CD4-positive, CD25-positive, alpha-beta regulatory T cell (primary cell): ENCODE results near the gene TCAP. TPM values are rescaled to one million over a fixed set of nuclear protein-coding genes. Genes with fewer than 3 reads are reported as not detected.

Experiments
- ATAC-seq, 2 donors: fragments of 150-1000 bp; cut with Tn5 transposase; one replicate each; pipeline ENCODE4 v1.10.0; 2021; ENCODE audit warnings: low read depth in 2 of 2, moderate number of reproducible peaks in 2 of 2, moderate library complexity in 1 of 2
- DNase-seq, 3 donors: peaks; one replicate each; pipeline versions ENCODE4 v3.0.0 to v3.0.0-alpha.2; 2012 to 2022; ENCODE audit warnings: mixed read lengths in 1 of 3
- H3K27ac ChIP-seq: one replicate; pipeline ENCODE4 v1.7.0; 2013; ENCODE audit warnings: mild to moderate bottlenecking, low read length; ENCODE audit not compliant: insufficient read depth, poor library complexity, severe bottlenecking
- H3K27me3 ChIP-seq: one replicate; pipeline ENCODE4 v1.7.0; 2013; ENCODE audit warnings: low read length; ENCODE audit not compliant: control insufficient read depth, insufficient read depth
- H3K36me3 ChIP-seq: one replicate; pipeline ENCODE4 v1.7.0; 2013; ENCODE audit warnings: mild to moderate bottlenecking, low read length, moderate library complexity; ENCODE audit not compliant: control insufficient read depth, insufficient read depth
- H3K4me1 ChIP-seq: 2 replicates; pipeline ENCODE4 v1.7.0; 2013; ENCODE audit warnings: mild to moderate bottlenecking, low read length; ENCODE audit not compliant: insufficient read depth, control insufficient read depth, poor library complexity, severe bottlenecking
- H3K4me3 ChIP-seq: one replicate; pipeline ENCODE4 v1.7.0; 2013; ENCODE audit warnings: low read depth, mild to moderate bottlenecking, low read length, moderate library complexity
- H3K9me3 ChIP-seq, 2 experiments: 1 replicate in 1 of 2; 2 replicates in 1 of 2; pipeline ENCODE4 v1.7.0; 2013; ENCODE audit warnings: low read length in 2 of 2, mild to moderate bottlenecking in 1 of 2, moderate library complexity in 1 of 2; ENCODE audit not compliant: control insufficient read depth in 2 of 2
- H3K27ac Mint-ChIP-seq, 3 donors: one replicate each; pipeline ENCODE4 v1.8.0; 2020 to 2022; ENCODE audit warnings: mild to moderate bottlenecking in 3 of 3, mixed read lengths in 3 of 3, moderate library complexity in 2 of 3
- H3K27me3 Mint-ChIP-seq: one replicate; pipeline ENCODE4 v1.8.0; 2022; ENCODE audit warnings: mild to moderate bottlenecking, mixed read lengths
- H3K36me3 Mint-ChIP-seq: one replicate; pipeline ENCODE4 v1.8.0; 2020; ENCODE audit warnings: mixed read lengths
- H3K4me1 Mint-ChIP-seq, 4 donors: one replicate each; pipeline ENCODE4 v1.8.0; 2020 to 2022; ENCODE audit warnings: mixed read lengths in 4 of 4, mild to moderate bottlenecking in 1 of 4
- H3K4me3 Mint-ChIP-seq, 4 donors: one replicate each; pipeline ENCODE4 v1.8.0; 2020 to 2022; ENCODE audit warnings: mild to moderate bottlenecking in 4 of 4, mixed read lengths in 4 of 4, moderate library complexity in 3 of 4
- H3K9me3 Mint-ChIP-seq, 7 donors: one replicate each; pipeline ENCODE4 v1.8.0; 2020 to 2022; ENCODE audit warnings: mixed read lengths in 7 of 7, mild to moderate bottlenecking in 3 of 7, moderate library complexity in 2 of 7
- polyA plus RNA-seq, 4 donors: library from polyadenylated mRNA; unstranded; fragments of 300-500 nt; fragmentation: Illumina TruSeq; gene quantifications; one replicate each; pipeline ENCODE4 v1.2.3, GENCODE V29; 2021
- total RNA-seq: library from RNA; stranded (reverse); gene quantifications from one replicate; pipeline ENCODE4 v1.2.3, GENCODE V29; 2022

TCAP gene
- total and polyA plus RNA-seq, 5 donors from 2014 or later, result 0.07 to 3.4 TPM; not detected in 3

- DNase-seq (no peak), ATAC-seq (no peak)
- Mint-ChIP-seq H3K36me3 (no peaks in the 10 kb centered on the region), H3K9me3 (peaks cover 0 to 3% (median 0%) of the 10 kb centered on the region in 7 donors), H3K27ac (no peak overlapping the region), H3K27me3 (peaks cover 40% of the 10 kb centered on the region), H3K4me1 (peaks cover 6 to 57% (median 16%) of the 10 kb centered on the region in 4 donors), H3K4me3 (no peak overlapping the region)
- Histone ChIP-seq H3K27ac (no peak overlapping the region), H3K4me3 (no peak overlapping the region), H3K27me3 (peaks cover 8% of the 10 kb centered on the region), H3K4me1 (peaks cover 25% of the 10 kb centered on the region), H3K9me3 (no peaks in the 10 kb centered on the region), H3K36me3 (no peaks in the 10 kb centered on the region)
Measured at GRCh38 chr17:39703913-39704312, 38.8 kb downstream of the TCAP start.

- peaks cover 8% of the 10 kb centered on the region for H3K27me3 ChIP-seq
- Mint-ChIP-seq H3K9me3 (peaks cover 0 to 3% (median 0%) of the 10 kb centered on the region in 7 donors), H3K4me1 (peaks cover 6 to 55% (median 12%) of the 10 kb centered on the region in 4 donors), H3K27ac (peak overlapping the region in 2 of 3 donors; percentile 11 to 59), H3K27me3 (peaks cover 29% of the 10 kb centered on the region), H3K4me3 (no peak overlapping the region), H3K36me3 (no peaks in the 10 kb centered on the region)
- H3K4me1 ChIP-seq, result peaks cover 23% of the 10 kb centered on the region
- no peak for ATAC-seq
- H3K9me3 ChIP-seq, result no peaks in the 10 kb centered on the region
- DNase-seq, result no peak
- H3K36me3 ChIP-seq, result no peaks in the 10 kb centered on the region
- H3K27ac ChIP-seq, result no peak overlapping the region
- no peak overlapping the region for H3K4me3 ChIP-seq
Measured at GRCh38 chr17:39704821-39705551, 39.8 kb downstream of the TCAP start.

GRCh38 chr17:39705786-39706348 is 40.7 kb downstream of the TCAP start:
- no peak for DNase-seq
- H3K27ac ChIP-seq, result no peak overlapping the region
- H3K36me3 Mint-ChIP-seq, result no peaks in the 10 kb centered on the region
- peaks cover 15% of the 10 kb centered on the region for H3K4me1 ChIP-seq
- no peak overlapping the region for H3K4me3 ChIP-seq
- H3K4me1 Mint-ChIP-seq, result peaks cover 6 to 52% (median 12%) of the 10 kb centered on the region in 4 donors
- peak overlapping the region in 1 of 3 donors; percentile 84 for H3K27ac Mint-ChIP-seq
- peaks cover 0 to 3% (median 0%) of the 10 kb centered on the region in 7 donors for H3K9me3 Mint-ChIP-seq
- peaks cover 24% of the 10 kb centered on the region for H3K27me3 Mint-ChIP-seq
- peaks cover 8% of the 10 kb centered on the region for H3K27me3 ChIP-seq
- no peaks in the 10 kb centered on the region for H3K36me3 ChIP-seq
- ATAC-seq, result no peak
- no peak overlapping the region for H3K4me3 Mint-ChIP-seq
- H3K9me3 ChIP-seq, result no peaks in the 10 kb centered on the region

GRCh38 chr17:39706383-39706782 is 41.2 kb downstream of the TCAP start:
- Histone ChIP-seq H3K27me3 (peaks cover 2% of the 10 kb centered on the region), H3K36me3 (no peaks in the 10 kb centered on the region), H3K4me3 (no peak overlapping the region), H3K9me3 (no peaks in the 10 kb centered on the region), H3K27ac (no peak overlapping the region), H3K4me1 (peaks cover 15% of the 10 kb centered on the region)
- ATAC-seq (no peak), DNase-seq (no peak)
- Mint-ChIP-seq H3K4me1 (peaks cover 6 to 47% (median 12%) of the 10 kb centered on the region in 4 donors), H3K9me3 (peaks cover 0 to 2% (median 0%) of the 10 kb centered on the region in 7 donors), H3K27me3 (peaks cover 19% of the 10 kb centered on the region), H3K27ac (peak overlapping the region in 1 of 3 donors; percentile 84), H3K36me3 (no peaks in the 10 kb centered on the region), H3K4me3 (peak overlapping the region in 2 of 4 donors; percentile 25 to 79)

- H3K36me3 Mint-ChIP-seq, result no peaks in the 10 kb centered on the region
- H3K4me3 Mint-ChIP-seq, result peak overlapping the region; percentile 25 to 79 (median 64)
- ATAC-seq, result peak; percentile 72 to 86
- H3K4me3 ChIP-seq, result peak overlapping the region; percentile 30
- no peak overlapping the region for H3K27ac ChIP-seq
- DNase-seq, result peak in 2 of 3 donors; percentile 38 to 88
- no peaks in the 10 kb centered on the region for H3K36me3 ChIP-seq
- H3K27me3 Mint-ChIP-seq, result peaks cover 15% of the 10 kb centered on the region
- no peaks in the 10 kb centered on the region for H3K9me3 ChIP-seq
- no peaks in the 10 kb centered on the region for H3K27me3 ChIP-seq
- no peaks in the 10 kb centered on the region for H3K9me3 Mint-ChIP-seq
- H3K27ac Mint-ChIP-seq, result peak overlapping the region; percentile 84 to 95 (median 93)
- H3K4me1 ChIP-seq, result peaks cover 15% of the 10 kb centered on the region
- H3K4me1 Mint-ChIP-seq, result peaks cover 6 to 45% (median 12%) of the 10 kb centered on the region in 4 donors
Measured at GRCh38 chr17:39706921-39707337, 41.8 kb downstream of the TCAP start.

GRCh38 chr17:39709319-39709997 is 44.3 kb downstream of the TCAP start:
- Mint-ChIP-seq H3K27ac (no peak overlapping the region), H3K4me3 (no peak overlapping the region), H3K27me3 (peaks cover 5% of the 10 kb centered on the region), H3K36me3 (no peaks in the 10 kb centered on the region), H3K9me3 (no peaks in the 10 kb centered on the region), H3K4me1 (peaks cover 6 to 41% (median 12%) of the 10 kb centered on the region in 4 donors)
- Histone ChIP-seq H3K9me3 (no peaks in the 10 kb centered on the region), H3K4me3 (no peak overlapping the region), H3K27me3 (no peaks in the 10 kb centered on the region), H3K36me3 (no peaks in the 10 kb centered on the region), H3K4me1 (peaks cover 15% of the 10 kb centered on the region), H3K27ac (no peak overlapping the region)
- DNase-seq (no peak), ATAC-seq (no peak)

- no peak overlapping the region for H3K4me3 Mint-ChIP-seq
- H3K27ac Mint-ChIP-seq, result no peak overlapping the region
Measured at GRCh38 chr17:39709998-39710964, 45.1 kb downstream of the TCAP start.

More at GRCh38 chr17:39709998-39710964, 45.1 kb downstream of the TCAP start:
- Histone ChIP-seq H3K9me3 (no peaks in the 10 kb centered on the region), H3K27me3 (no peaks in the 10 kb centered on the region), H3K27ac (no peak overlapping the region), H3K36me3 (no peaks in the 10 kb centered on the region), H3K4me3 (no peak overlapping the region), H3K4me1 (peaks cover 15% of the 10 kb centered on the region)
- H3K4me1 Mint-ChIP-seq, result peaks cover 6 to 37% (median 10%) of the 10 kb centered on the region in 4 donors
- no peak for DNase-seq
- no peak for ATAC-seq
- no peaks in the 10 kb centered on the region for H3K36me3 Mint-ChIP-seq
- peaks cover 9% of the 10 kb centered on the region for H3K27me3 Mint-ChIP-seq
- no peaks in the 10 kb centered on the region for H3K9me3 Mint-ChIP-seq
